Activated naive CD4-positive, alpha-beta T cell treated with Interleukin-2 at 50 U/mL for 16 hours (primary cell): ENCODE measurements around the gene GATAD2B.

Experiments
- DNase-seq: peaks from one replicate; pipeline ENCODE4 v3.0.0-alpha.2; 2020

The GATAD2B gene

DNA sequence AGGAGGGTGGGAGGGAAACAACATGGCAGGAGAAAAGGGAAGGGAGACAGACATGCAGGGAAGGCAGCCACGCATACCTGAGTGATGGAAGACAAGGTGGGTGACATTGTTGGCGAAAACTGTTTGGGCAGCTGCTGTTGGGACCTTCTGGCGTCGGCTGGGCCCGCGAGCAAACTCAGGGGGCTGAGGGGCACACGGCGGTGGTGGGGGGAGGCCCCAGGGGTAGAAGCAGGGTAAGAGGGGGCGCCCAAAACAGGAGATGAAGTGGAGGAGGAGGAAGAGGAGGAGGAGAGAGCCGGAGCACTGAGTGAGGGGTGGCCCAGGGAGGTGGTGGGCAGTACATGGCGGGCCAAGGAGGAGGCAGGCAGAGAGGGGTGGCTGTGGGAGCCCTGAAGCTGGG lies 28.4 kb upstream of the GATAD2B start:
- DNase-seq = no peak

GRCh38 chr1:153946622-153947241 lies 24.0 kb upstream of the GATAD2B start, which contains the start of gene DENND4B:
Gene DENND4B (minus strand): TSS chr1:153946718. CDS start chr1:153944374, 2,344 bp downstream.
- peak; percentile 79 for DNase-seq

- DNase-seq = peak; percentile 71
These were observed 23.2 kb upstream of the GATAD2B start for GRCh38 chr1:153945795-153946621.

- peak; percentile 76 for DNase-seq
These were observed 22.5 kb upstream of the GATAD2B start for GRCh38 chr1:153945131-153945794.

DNA sequence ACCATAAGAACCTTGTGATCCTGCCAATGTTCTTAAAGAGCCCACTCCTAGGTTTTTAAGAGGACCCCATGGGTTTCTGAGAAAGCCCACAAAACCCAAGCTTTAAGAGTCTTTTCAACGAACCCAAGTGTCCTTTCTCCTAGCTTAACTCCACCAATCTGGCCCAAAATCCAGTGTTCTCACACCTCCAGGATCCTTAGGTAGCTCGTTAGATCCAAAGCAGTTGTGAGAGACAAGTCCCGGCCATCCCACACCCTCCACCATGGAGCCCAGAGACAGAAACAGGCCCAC lies 22.0 kb upstream of the GATAD2B start:
- DNase-seq = no peak

DNA sequence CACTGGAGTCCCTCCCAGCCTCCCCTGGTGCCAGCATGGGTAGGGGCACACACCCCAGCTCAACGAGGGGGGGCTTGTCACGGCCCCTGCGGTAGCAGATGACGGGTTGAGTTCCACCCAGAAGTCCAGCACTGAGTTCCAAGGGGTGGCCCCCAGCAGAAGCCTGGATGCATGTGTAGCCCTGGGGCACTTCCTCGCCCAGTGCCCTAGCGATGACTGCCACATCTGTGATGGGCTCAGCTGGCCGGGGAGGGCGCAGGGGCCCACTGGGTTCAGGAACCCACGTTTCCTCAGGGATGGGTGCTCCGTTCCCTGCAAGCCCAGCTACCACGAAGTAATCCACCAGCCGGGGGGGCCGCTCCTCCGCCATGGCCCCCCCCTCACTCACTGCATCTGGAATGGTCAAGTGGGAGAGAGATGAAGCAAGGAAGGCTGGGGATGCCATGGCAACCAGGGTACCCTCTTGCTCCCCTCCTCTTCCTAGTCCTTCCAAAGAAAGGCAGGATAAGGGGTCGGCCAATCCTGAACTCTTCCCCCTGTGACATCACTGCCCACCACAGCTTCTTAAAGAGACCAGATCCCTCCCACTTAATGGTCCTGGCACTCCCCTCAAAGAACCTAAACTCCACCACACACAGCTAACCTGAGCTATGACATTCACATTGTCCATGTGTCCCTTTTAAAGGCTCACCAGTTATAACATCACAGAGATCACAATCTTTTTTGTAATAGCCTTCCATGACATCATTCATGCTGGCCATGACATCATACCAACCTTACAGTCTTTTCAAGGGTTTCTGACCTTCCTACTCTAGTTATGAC lies 21.4 kb upstream of the GATAD2B start:
- DNase-seq = no peak

GRCh38 chr1:153942766-153943549 lies 20.2 kb upstream of the GATAD2B start:
- no peak for DNase-seq

- no peak for DNase-seq
These were observed 19.3 kb upstream of the GATAD2B start for GRCh38 chr1:153941826-153942725.

DNA sequence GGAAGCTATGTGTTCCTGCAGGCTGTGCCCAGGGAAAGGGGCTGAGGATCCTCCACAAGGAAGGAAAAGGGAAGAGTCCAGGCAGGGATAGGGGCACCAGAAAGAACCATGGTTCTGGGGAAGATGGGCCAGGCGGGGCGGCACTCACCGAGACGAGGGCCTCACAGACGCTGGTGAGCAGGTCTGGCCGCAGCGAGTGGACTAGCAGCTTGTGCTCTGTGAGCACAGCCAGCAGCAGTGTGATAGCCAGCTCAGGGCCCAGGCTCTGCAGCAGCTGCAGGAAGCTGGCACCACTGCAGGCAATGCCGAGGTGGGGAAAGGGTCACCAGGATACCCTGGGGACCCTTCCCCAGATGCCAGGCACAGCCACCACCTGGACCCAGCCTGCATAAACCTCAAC lies 18.0 kb upstream of the GATAD2B start:
- DNase-seq = no peak

- no peak for DNase-seq
These were observed 16.7 kb upstream of the GATAD2B start for GRCh38 chr1:153939476-153939875.

- no peak for DNase-seq
These were observed 16.2 kb upstream of the GATAD2B start for GRCh38 chr1:153938996-153939395.

- no peak for DNase-seq
These were observed 14.6 kb upstream of the GATAD2B start for GRCh38 chr1:153937331-153937730.

GRCh38 chr1:153936011-153936802 lies 13.4 kb upstream of the GATAD2B start:
- no peak for DNase-seq

- no peak for DNase-seq
These were observed 12.0 kb upstream of the GATAD2B start for GRCh38 chr1:153934746-153935145.

DNA sequence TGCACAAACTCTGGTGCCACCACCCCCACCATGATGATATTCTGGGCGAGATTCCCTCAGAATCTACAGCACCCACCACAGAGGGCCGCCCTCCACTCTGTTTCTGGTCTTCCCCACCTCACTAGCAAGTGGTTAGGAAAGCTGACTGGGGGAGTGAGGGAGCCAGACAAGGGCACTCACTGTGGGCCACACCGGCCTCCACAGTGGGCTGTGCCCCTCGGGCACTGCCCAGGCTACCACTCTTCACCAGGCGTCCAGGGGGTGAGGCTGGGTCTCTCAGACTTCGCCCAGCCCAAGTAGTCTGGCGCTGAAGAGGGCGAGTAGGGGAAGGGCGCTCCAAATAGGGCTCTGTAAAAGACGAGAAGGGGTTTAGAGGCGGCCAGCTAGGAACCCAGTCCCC lies 11.2 kb upstream of the GATAD2B start:
- DNase-seq = no peak

- DNase-seq = no peak
These were observed 10.7 kb upstream of the GATAD2B start for GRCh38 chr1:153933430-153933829.

DNA sequence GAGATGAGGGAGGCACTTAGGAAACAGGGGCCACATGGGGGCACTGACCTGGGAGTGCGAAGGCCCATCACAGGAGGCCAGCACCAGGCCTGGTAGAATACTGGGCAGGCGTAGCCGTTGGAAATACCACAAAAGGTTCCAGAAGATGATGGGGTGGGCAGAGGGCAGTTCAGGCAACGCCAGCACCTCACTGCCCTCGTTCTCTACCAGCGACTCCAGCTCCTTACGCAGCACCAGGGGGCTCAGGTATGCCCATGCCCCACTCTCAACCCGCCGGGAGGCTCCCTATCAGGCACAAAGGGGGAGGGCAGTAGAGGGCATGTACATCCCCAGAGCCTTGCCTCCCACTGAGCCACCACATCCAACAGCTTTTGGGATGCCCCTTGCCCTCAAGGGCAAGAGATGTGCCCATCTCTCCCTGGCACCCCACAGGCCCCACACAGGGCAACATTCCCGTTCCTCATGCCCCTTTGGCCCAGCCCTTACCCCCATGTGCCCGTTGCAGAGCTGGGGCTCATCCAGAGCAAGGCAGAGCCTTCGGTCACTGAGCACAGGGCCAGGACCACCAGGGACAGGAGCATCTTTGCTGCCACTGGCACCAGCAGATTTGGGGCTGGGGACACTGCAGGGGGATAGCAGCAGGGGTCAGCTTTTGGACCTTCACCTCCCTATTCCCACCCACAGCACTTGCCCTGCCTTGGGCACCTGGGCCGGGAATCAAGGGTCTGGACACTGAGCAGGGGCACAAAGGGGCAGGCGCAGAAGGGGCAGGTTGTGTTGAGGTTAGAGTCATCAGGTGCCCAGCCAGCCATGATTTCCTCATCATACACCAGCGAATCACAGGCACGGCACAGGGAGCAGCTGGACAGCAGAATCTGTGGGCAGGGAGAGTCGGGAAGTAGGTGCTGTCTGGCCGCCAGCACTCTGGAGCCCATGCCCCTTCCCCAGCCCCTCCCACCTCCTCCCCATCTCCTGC lies 9.7 kb upstream of the GATAD2B start:
- DNase-seq = no peak

DNA sequence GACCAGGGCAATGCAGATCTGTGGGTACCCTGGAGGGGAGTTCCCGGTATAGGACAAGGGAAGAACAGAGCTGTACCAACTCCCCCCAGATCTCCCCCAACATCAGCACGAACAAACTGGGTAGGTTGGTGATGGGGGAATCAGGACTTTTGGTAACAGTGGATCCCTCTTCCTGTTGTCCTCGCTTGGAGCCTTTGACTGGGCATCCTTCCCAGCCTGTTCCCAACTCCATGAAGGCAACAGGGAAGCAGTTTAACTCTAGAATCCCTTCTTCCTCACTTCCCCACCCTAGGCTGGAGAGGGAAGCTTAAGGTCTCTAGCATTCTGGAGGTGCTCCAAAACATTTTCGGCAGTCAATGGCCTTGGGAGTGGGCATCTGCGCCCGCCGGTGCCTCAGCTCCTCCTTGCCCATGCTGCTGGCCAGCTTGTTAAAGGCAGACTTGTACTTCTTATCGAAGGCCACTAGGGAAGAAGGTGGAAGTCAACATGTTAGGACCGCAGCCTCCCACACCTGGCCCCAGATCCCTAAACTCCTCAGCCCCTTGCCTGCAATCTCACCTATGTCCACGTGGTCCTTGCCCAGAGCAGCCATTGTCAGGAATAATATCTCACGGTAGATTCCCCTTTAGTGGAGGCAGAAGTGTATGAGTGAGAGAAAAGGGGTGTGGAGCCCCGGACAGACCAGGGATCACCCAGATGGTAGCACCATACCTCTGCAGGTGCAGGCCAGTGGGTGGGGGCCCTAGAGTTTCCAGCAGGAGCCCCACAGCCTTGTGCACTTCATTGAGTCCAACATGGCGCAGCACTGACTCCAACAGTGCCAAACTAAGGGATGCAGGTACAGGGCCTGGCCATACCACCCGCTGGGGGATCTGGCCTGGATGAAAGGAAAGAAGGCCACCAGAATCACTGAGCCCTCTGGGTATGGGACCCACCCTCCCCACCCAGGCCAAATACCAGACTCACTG lies 7.5 kb upstream of the GATAD2B start:
- no peak for DNase-seq
